OCI-LY1 (cell line): Measurements from ENCODE around the gene MAP4.

ENCODE experiments used
- H2AFZ ChIP-seq: fragments of 200-600 bp; sonication (generic), shearing (Covaris generic); 2 replicates; pipeline ENCODE4 v1.6.0; 2014; ENCODE audit warnings: antibody characterized with exemption, mild to moderate bottlenecking, low read length
- H3F3A ChIP-seq: fragments of 200-600 bp; sonication (generic), shearing (Covaris generic); 2 replicates; pipeline ENCODE4 v1.6.0; 2014; ENCODE audit warnings: mild to moderate bottlenecking, antibody characterized with exemption, low read length, moderate library complexity; ENCODE audit not compliant: insufficient read depth
- H3K27ac ChIP-seq: fragments of 200-600 bp; sonication (generic); 2 replicates; pipeline ENCODE4 v1.5.1; 2014; ENCODE audit warnings: low read length, mixed run types, mild to moderate bottlenecking, low read depth; ENCODE audit not compliant: poor library complexity, severe bottlenecking
- H3K27me3 ChIP-seq: fragments of 200-600 bp; sonication (generic); 2 replicates; pipeline ENCODE4 v1.6.0; 2014; ENCODE audit warnings: antibody characterized with exemption, mild to moderate bottlenecking, low read length, moderate library complexity; ENCODE audit not compliant: insufficient read depth
- H3K36me3 ChIP-seq: fragments of 200-600 bp; sonication (generic); 2 replicates; pipeline ENCODE4 v1.6.1; 2014; ENCODE audit warnings: mild to moderate bottlenecking, antibody characterized with exemption, low read length, moderate library complexity, mixed read lengths; ENCODE audit not compliant: insufficient read depth
- H3K4me1 ChIP-seq: fragments of 200-600 bp; sonication (generic); 2 replicates; pipeline ENCODE4 v1.5.1; 2014; ENCODE audit warnings: mild to moderate bottlenecking, low read length, moderate library complexity; ENCODE audit not compliant: insufficient read depth, severe bottlenecking
- H3K4me2 ChIP-seq: fragments of 200-600 bp; sonication (generic), shearing (Covaris generic); 2 replicates; pipeline ENCODE4 v1.6.1; 2014; ENCODE audit warnings: low read length
- H3K4me3 ChIP-seq: fragments of 200-600 bp; sonication (generic); 2 replicates; pipeline ENCODE4 v1.5.1; 2014; ENCODE audit warnings: low read length, low read depth, mild to moderate bottlenecking, mixed read lengths; ENCODE audit not compliant: poor library complexity, severe bottlenecking
- H3K79me2 ChIP-seq: fragments of 200-600 bp; shearing (Covaris generic); 2 replicates; pipeline ENCODE4 v1.6.1; 2016; ENCODE audit warnings: mixed run types, low read length, mixed read lengths; ENCODE audit not compliant: insufficient read depth
- H3K9ac ChIP-seq: fragments of 200-600 bp; sonication (generic), shearing (Covaris generic); 2 replicates; pipeline ENCODE4 v1.6.1; 2014; ENCODE audit warnings: mild to moderate bottlenecking, low read length, mixed read lengths
- H3K9me2 ChIP-seq: fragments of 200-600 bp; sonication (generic), shearing (Covaris generic); 2 replicates; pipeline ENCODE4 v1.6.1; 2014; ENCODE audit warnings: low read depth, mild to moderate bottlenecking, low read length, mixed read lengths
- H3K9me3 ChIP-seq: fragments of 200-600 bp; shearing (Covaris generic); 2 replicates; pipeline ENCODE4 v1.6.1; 2014; ENCODE audit warnings: low read length, mixed read lengths
- H4K20me1 ChIP-seq: fragments of 200-600 bp; sonication (generic), shearing (Covaris generic); 2 replicates; pipeline ENCODE4 v1.6.0; 2016; ENCODE audit warnings: mild to moderate bottlenecking, low read length; ENCODE audit not compliant: insufficient read depth
- EZH2 ChIP-seq: fragments of 200-600 bp; sonication (generic), shearing (Covaris generic); IDR thresholded peaks from 2 replicates; pipeline ENCODE4 v1.8.0; 2017; ENCODE audit warnings: borderline replicate concordance, mixed run types, mild to moderate bottlenecking, antibody characterized with exemption, low read length, moderate library complexity, mixed read lengths
- TF ChIP-seq, protein P1 (sequence below): fragments of 200-600 bp; sonication (generic), shearing (Covaris generic); IDR thresholded peaks from 2 replicates; pipeline ENCODE4 v1.5.1; 2017; ENCODE audit warnings: mild to moderate bottlenecking, antibody characterized with exemption, low read length, moderate library complexity, mixed read lengths

Gene MAP4

DNA sequence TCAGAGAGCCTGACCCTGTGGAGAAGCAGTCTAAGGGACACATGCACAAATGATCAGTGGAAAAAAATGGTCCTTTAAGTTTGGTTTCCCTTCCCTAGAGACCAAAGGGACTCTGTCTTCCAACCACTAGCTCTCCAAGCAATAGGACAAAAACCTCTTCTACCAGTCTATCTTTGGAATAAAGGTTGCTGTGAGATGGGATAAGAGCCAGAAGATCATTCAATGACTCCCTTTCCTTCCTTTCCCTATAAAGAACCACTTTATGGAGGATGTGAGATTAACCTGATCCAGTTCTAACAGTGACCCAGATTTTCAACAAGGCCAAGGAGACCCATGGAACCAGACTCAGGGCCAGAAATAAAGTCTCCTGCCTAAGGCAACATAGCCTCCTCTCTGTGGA, 138.5 kb downstream of the MAP4 start:
- H3K9me2 ChIP-seq: no peaks in the 10 kb centered on the region
- TF ChIP-seq, protein P1, sequence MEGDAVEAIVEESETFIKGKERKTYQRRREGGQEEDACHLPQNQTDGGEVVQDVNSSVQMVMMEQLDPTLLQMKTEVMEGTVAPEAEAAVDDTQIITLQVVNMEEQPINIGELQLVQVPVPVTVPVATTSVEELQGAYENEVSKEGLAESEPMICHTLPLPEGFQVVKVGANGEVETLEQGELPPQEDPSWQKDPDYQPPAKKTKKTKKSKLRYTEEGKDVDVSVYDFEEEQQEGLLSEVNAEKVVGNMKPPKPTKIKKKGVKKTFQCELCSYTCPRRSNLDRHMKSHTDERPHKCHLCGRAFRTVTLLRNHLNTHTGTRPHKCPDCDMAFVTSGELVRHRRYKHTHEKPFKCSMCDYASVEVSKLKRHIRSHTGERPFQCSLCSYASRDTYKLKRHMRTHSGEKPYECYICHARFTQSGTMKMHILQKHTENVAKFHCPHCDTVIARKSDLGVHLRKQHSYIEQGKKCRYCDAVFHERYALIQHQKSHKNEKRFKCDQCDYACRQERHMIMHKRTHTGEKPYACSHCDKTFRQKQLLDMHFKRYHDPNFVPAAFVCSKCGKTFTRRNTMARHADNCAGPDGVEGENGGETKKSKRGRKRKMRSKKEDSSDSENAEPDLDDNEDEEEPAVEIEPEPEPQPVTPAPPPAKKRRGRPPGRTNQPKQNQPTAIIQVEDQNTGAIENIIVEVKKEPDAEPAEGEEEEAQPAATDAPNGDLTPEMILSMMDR: no peak
- TF ChIP-seq EZH2: no peak
- no peak overlapping the region for H3K4me2 ChIP-seq
- H3K9me3 ChIP-seq: no peaks in the 10 kb centered on the region
- H3K4me1 ChIP-seq: no peaks in the 10 kb centered on the region
- H3K4me3 ChIP-seq: no peak overlapping the region
- H3K9ac ChIP-seq: no peak overlapping the region
- H3K27me3 ChIP-seq: no peaks in the 10 kb centered on the region
- no peaks in the 10 kb centered on the region for H4K20me1 ChIP-seq
- no peaks in the 10 kb centered on the region for H3K79me2 ChIP-seq
- peaks cover 18% of the 10 kb centered on the region; the same call in 1 of the 2 replicates for H3K36me3 ChIP-seq
- H3F3A ChIP-seq: no peaks in the 10 kb centered on the region
- no peak overlapping the region for H2AFZ ChIP-seq
- no peak overlapping the region for H3K27ac ChIP-seq

DNA sequence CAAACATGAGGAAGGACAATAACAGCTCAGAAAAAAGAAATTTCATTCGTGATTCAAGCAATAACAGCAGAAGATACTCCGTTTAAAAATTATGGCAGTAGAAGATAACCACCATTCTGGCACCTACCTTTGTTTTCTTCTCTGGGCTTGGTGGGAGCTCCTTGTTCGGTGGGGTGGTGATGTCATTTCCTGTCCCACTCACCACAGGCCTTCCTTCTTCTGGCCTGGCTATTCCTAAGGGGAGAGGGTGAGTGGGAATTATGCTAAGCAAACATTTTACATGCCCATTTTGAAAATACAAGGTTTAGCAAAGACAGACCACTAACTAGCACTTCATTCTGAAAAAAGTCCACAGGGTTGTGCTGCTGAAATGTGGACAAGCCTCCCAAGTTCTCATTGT, 138.9 kb downstream of the MAP4 start:
- H2AFZ ChIP-seq: no peak overlapping the region
- no peaks in the 10 kb centered on the region for H4K20me1 ChIP-seq
- no peak overlapping the region for H3K9ac ChIP-seq
- H3K27ac ChIP-seq: no peak overlapping the region
- H3K4me3 ChIP-seq: no peak overlapping the region
- TF ChIP-seq, protein P1: no peak
- no peak for TF ChIP-seq EZH2
- H3K36me3 ChIP-seq: peaks cover 18% of the 10 kb centered on the region; the same call in 1 of the 2 replicates
- no peaks in the 10 kb centered on the region for H3K27me3 ChIP-seq
- no peak overlapping the region for H3K4me2 ChIP-seq
- no peaks in the 10 kb centered on the region for H3K79me2 ChIP-seq
- H3K9me3 ChIP-seq: no peaks in the 10 kb centered on the region
- H3F3A ChIP-seq: no peaks in the 10 kb centered on the region
- no peaks in the 10 kb centered on the region for H3K4me1 ChIP-seq
- no peaks in the 10 kb centered on the region for H3K9me2 ChIP-seq

DNA sequence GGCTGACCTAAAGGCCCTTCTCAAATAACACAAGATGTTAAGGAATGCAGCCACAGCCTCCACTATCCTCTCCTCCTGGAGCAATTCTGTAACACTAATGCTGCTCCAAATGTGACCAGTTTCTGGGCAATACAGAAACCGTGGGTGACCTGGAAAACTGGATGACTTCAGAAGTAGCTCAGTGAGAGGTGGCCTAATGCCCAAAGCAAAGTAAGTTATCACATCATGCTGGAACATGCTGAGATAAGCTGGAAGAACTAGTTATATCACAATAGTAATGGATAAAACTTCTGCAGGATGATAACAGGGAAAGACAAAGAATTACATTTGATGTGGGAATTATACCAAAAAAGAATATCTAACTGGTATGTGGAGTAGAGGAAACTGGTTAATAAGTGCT, 141.3 kb downstream of the MAP4 start:
- Histone ChIP-seq H3K4me2 (no peak overlapping the region), H3K9me3 (no peaks in the 10 kb centered on the region), H3K4me1 (no peaks in the 10 kb centered on the region), H3K79me2 (no peaks in the 10 kb centered on the region), H3K4me3 (no peak overlapping the region), H3K36me3 (peaks cover 35% of the 10 kb centered on the region; the same call in 1 of the 2 replicates), H3K9me2 (no peaks in the 10 kb centered on the region), H3F3A (no peaks in the 10 kb centered on the region), H3K27ac (no peak overlapping the region), H2AFZ (no peak overlapping the region), H3K9ac (no peak overlapping the region), H3K27me3 (no peaks in the 10 kb centered on the region), H4K20me1 (no peaks in the 10 kb centered on the region)
- no peak for TF ChIP-seq EZH2
- TF ChIP-seq, protein P1: no peak
